Muscle of leg (tissue), 11 donors: ENCODE measurements around the gene DSE. TPM values are rescaled to one million over a fixed set of nuclear protein-coding genes. Genes with fewer than 3 reads are reported as not detected.

Experiments
- DNase-seq: peaks from one replicate; pipeline ENCODE4 v3.0.0; 2013
- H3K27ac ChIP-seq: one replicate; pipeline ENCODE4 v1.5.1; 2013; ENCODE audit warnings: mild to moderate bottlenecking, low read length, control low read depth
- H3K27me3 ChIP-seq: one replicate; pipeline ENCODE4 v1.6.1; 2013; ENCODE audit warnings: low read length; ENCODE audit not compliant: control insufficient read depth, insufficient read depth
- H3K36me3 ChIP-seq: one replicate; pipeline ENCODE4 v1.6.1; 2013; ENCODE audit warnings: low read length; ENCODE audit not compliant: control insufficient read depth, insufficient read depth
- H3K4me1 ChIP-seq: one replicate; pipeline ENCODE4 v1.6.1; 2013; ENCODE audit warnings: low read length; ENCODE audit not compliant: control insufficient read depth, insufficient read depth
- H3K4me3 ChIP-seq: one replicate; pipeline ENCODE4 v1.5.1; 2013; ENCODE audit warnings: low read length, control low read depth
- H3K9me3 ChIP-seq: replicated peaks from 2 replicates; pipeline ENCODE4 v1.6.1; 2013; ENCODE audit warnings: low read depth, low read length; ENCODE audit not compliant: control insufficient read depth
- WGBS: methylation state at CpG from one replicate; pipeline ENCODE4 v1.1.5; 2013; ENCODE audit warnings: missing lambda C conversion rate; ENCODE audit not compliant: insufficient coverage; 5-methylcytosine and 5-hydroxymethylcytosine counted together
- polyA plus RNA-seq, 8 donors: library from polyadenylated mRNA; unstranded; fragments of 120-200 nt; gene quantifications; one replicate each; pipeline versions ENCODE4 v1.2.1 to v1.2.3, GENCODE V29; 2013; ENCODE audit warnings: inconsistent platforms in 1 of 8, low replicate concordance in 1 of 8; ENCODE audit not compliant: insufficient read length in 8 of 8, insufficient read depth in 1 of 8
- total RNA-seq: library from RNA; stranded (reverse); fragments of 120-200 nt; gene quantifications from one replicate; pipeline ENCODE4 v1.2.4, GENCODE V29; 2013

The DSE gene
- total and polyA plus RNA-seq, 9 donors, result 23.7 to 42.3 (median 29.8) TPM

DNA sequence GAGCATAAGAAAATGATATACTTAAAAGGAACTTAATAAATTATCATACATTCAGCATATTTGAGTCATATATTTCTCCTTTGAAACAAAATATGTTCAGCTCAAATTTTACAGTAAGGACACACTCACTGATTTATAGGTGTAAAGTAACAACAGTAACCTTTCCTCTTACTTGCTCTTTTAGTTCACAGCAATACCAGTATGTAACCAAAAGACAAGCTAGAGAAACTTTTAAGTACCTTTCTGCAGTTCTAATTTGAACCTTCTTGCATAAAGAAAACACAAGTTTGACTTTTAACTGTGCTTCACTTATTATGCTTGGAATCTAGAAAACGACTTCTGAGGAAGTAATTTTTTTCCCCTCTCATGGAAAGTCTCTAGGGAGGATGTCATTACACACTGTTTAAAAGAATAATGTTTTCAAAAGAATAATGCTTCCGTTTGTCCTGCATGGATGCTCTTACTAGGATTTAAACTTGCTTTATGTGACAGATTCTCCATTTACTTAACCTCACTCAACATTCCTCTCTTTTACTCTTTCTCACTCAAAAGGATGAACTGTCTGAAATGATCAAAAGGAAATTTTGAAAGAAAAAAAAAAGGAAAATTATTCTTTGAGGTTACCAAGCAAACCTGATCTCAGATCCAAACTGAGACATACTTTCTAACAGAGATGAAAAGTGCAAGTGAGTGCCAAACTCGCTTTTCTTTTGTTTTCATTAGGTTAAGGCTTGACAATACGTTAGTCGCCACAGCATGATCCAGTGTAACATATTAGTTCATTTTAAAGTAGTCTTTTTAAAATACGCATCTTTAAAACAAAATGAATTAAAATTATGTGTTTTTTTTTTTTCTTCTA is 68.1 kb downstream of the DSE start:
- peak; percentile 54 for DNase-seq
- Histone ChIP-seq H3K27me3 (no peaks in the 10 kb centered on the region), H3K4me3 (no peak overlapping the region), H3K36me3 (peaks cover 13% of the 10 kb centered on the region), H3K4me1 (no peaks in the 10 kb centered on the region), H3K9me3 (no peaks in the 10 kb centered on the region), H3K27ac (no peak overlapping the region)
- WGBS, result no CpG with 5 or more reads among the region's 6 CpGs

DNA sequence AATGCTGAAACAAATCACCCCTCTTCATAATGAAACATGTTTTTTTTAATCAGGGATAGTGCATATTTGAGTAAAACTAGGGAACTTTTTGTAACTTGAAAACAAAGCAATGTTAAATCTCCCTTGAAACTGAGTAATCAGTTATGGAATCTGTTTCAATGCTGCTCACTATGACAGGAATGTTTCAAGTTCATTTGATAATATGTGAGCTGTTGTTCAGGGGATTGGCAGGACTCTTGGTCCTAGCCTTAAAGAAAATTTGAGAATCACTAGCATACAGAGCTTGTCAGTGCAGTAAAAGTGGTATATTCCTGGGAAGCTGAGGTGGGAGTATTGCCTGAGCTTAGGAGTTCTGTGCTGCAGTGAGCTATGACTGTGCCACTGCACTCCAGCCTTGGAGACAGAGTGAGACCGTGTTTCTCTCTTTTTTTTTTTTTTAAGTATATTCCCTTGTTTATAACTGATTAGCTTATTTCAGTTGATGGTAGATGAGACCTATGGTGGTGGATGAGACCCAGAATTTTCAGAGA is 68.8 kb downstream of the DSE start:
- no peaks in the 10 kb centered on the region for H3K9me3 ChIP-seq
- H3K4me1 ChIP-seq, result no peaks in the 10 kb centered on the region
- WGBS, result no CpG with 5 or more reads among the region's 1 CpG
- peak; percentile 25 for DNase-seq
- H3K27me3 ChIP-seq, result no peaks in the 10 kb centered on the region
- no peak overlapping the region for H3K4me3 ChIP-seq
- peaks cover 13% of the 10 kb centered on the region for H3K36me3 ChIP-seq
- no peak overlapping the region for H3K27ac ChIP-seq

DNA sequence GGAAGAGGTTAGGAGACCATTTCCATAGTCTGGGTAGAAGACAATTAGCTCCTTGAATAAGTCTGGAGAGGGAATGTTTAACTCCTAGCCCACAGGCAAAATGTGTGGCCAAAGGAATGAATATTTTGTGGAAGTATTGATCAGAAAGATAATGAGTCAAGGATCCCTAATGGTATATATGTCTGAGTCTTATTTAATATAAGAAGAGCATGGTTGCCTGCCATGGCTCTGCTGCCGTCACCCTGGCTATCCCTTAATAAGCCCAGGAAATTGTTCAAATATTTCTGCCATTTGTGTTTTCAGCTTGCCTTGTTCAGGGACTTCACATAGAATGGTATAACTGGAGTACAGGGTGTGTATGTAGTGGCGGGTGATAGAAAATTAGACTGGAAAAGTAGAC is 72.4 kb downstream of the DSE start:
- WGBS, result no CpG with 5 or more reads among the region's 2 CpGs
- Histone ChIP-seq H3K36me3 (no peaks in the 10 kb centered on the region), H3K27me3 (no peaks in the 10 kb centered on the region), H3K4me1 (no peaks in the 10 kb centered on the region), H3K4me3 (no peak overlapping the region), H3K9me3 (no peaks in the 10 kb centered on the region), H3K27ac (no peak overlapping the region)
- no peak for DNase-seq

DNA sequence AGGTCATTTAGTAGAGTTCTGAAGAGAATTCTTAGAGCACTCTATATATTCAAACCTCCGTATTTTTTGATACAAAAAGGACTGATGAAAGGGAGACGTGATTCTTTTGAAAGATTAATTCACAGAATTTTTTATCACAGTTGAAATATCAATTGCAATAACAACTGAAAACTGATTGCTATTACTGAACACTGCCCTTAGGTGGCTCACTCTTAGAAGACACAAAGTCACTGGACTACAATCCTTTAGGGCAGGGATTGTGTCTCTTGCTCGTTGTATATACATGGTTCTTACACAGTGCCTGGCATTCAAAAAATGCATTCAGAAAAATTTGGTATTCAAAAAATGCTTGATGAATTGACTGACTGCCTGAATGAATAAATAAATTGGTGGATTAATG is 73.3 kb downstream of the DSE start:
- Histone ChIP-seq H3K4me1 (no peaks in the 10 kb centered on the region), H3K9me3 (no peaks in the 10 kb centered on the region), H3K4me3 (no peak overlapping the region), H3K27me3 (no peaks in the 10 kb centered on the region), H3K27ac (no peak overlapping the region), H3K36me3 (no peaks in the 10 kb centered on the region)
- peak; percentile 25 for DNase-seq
- WGBS, result 0% methylated on average over 1 of the region's 3 CpGs

DNA sequence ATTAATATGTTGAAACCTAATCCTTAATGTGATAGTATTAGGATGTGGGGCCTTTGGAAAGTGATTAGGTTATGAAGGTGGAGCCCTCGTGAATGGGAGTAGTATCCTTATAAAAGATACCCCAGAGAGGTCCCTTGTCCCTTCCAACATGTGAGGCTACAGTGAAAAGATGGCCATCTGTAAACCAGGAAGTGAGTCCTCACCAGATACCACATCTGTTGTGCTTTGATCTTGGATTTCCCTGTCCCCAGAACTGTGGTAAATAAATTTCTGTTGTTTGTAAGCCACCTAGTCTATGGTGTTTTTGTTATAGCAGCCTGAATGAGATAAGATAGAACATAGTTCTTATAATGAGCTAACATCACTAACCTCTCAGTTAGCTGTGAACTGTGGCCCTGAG is 73.8 kb downstream of the DSE start:
- DNase-seq, result no peak
- Histone ChIP-seq H3K36me3 (no peaks in the 10 kb centered on the region), H3K4me3 (no peak overlapping the region), H3K27ac (no peak overlapping the region), H3K9me3 (no peaks in the 10 kb centered on the region), H3K27me3 (no peaks in the 10 kb centered on the region), H3K4me1 (no peaks in the 10 kb centered on the region)
- WGBS, result no CpG with 5 or more reads among the region's 1 CpG

DNA sequence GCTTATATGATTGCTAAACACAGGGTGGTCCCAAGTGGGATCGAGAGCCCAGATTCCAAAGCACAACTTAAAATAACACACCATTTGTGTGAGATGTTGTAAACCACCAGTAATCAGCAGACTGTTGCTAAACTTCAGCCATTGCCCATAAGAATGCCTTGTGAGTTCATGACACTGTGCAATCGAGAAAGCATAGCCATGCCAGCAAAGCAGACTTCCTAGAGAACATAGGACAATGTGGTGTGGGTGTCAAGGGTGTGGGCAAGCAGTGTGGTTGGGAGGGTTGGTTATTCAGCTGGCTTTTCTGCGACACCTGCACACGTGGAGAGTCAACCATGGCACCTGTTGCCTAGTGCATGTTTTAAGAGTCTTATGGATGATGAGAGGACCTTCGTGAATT is 74.4 kb downstream of the DSE start:
- Histone ChIP-seq H3K9me3 (no peaks in the 10 kb centered on the region), H3K4me3 (no peak overlapping the region), H3K27ac (no peak overlapping the region), H3K36me3 (no peaks in the 10 kb centered on the region), H3K27me3 (no peaks in the 10 kb centered on the region), H3K4me1 (no peaks in the 10 kb centered on the region)
- WGBS, result 40% methylated on average over 2 of the region's 5 CpGs
- DNase-seq, result no peak

DNA sequence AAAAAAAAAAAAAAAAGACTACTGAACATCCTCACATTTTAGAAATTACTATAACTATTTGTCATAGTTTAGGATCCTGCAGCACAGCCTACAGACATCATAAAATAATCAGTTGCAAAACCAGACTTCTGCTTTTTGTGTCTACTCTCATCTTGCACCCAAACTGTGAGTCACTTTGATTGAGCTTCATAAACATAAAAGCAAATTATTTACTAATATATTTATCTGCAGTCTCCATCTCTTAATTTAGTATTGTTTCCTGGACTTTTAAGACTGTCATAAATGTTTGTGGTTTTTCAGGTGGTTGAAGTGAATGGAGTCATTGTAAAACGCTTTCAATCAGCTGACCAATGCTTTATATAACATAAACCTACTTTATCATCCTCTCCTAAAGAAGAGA is 75.7 kb downstream of the DSE start:
- Histone ChIP-seq H3K27ac (no peak overlapping the region), H3K9me3 (no peaks in the 10 kb centered on the region), H3K4me1 (no peaks in the 10 kb centered on the region), H3K4me3 (no peak overlapping the region), H3K27me3 (no peaks in the 10 kb centered on the region), H3K36me3 (no peaks in the 10 kb centered on the region)
- no CpG with 5 or more reads among the region's 1 CpG for WGBS
- DNase-seq, result no peak

DNA sequence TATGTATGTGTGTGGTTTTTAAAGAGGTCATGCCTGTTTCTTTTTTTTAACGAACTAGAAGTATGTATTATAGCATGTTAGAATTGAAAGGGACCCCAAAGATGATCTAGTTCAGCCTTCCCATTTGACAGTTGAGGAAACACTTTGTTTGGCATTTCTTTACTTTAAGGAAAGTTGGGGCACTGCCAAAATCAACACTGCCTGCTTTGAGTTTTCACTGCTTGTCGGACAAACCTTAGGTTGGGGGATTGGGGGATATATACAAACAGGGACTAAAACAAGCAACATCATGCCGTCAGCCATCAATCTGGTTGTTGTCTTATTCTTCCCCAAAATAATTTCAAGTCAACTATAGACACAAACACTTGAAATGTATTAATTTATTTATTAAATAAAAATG is 76.3 kb downstream of the DSE start:
- no peaks in the 10 kb centered on the region for H3K36me3 ChIP-seq
- H3K9me3 ChIP-seq, result no peaks in the 10 kb centered on the region
- no peak overlapping the region for H3K27ac ChIP-seq
- WGBS, result 100% methylated on average over 1 of the region's 3 CpGs
- no peaks in the 10 kb centered on the region for H3K4me1 ChIP-seq
- DNase-seq, result no peak
- no peaks in the 10 kb centered on the region for H3K27me3 ChIP-seq
- H3K4me3 ChIP-seq, result no peak overlapping the region

DNA sequence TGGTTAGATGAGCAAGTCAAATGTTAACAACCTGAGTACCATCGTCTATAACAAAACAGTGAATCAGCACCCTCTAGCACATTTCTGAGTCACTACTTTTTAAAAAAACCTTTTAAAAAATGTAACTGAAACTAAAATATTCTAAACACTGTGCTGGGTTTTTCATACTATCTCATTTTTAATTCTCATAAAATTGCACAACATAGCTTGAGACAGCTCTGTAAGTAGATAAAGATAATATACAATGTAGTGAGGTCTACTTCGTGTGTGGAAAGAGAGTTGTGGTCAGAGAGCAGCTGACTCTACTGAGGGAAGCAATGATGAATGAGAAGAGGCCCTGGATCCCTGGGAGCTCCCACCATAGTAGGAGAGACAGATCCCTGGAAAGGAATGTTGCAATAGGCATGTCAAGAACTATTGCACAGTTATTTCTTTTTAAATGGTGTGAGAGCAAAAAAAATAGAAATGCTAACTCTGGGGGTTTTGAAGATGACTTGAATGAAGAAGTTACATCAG is 76.8 kb downstream of the DSE start:
- no peaks in the 10 kb centered on the region for H3K36me3 ChIP-seq
- H3K4me1 ChIP-seq, result no peaks in the 10 kb centered on the region
- no peaks in the 10 kb centered on the region for H3K27me3 ChIP-seq
- no peak overlapping the region for H3K4me3 ChIP-seq
- peak; percentile 49 for DNase-seq
- H3K27ac ChIP-seq, result no peak overlapping the region
- WGBS, result 20% methylated on average over 1 of the region's 2 CpGs
- no peaks in the 10 kb centered on the region for H3K9me3 ChIP-seq

DNA sequence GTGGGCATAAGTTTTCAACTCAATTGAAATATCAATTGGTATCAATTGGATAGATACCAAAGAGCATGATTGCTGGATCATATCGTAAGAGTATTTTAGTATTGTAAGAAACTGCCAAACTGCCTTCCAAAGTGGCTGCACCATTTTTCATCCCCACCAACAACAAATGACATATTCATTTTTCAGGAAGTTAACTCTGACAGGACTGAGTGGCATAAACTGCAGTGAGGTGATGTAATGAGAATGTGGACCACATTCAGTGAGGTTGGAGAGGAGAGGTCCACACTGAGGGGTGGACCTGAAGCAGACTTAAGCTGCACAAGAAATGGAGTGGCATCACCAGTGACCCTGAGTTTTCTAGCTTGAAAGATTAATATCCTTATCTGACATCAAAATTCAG is 78.8 kb downstream of the DSE start:
- H3K27ac ChIP-seq, result no peak overlapping the region
- H3K27me3 ChIP-seq, result no peaks in the 10 kb centered on the region
- no peak for DNase-seq
- WGBS, result no CpG with 5 or more reads among the region's 1 CpG
- no peaks in the 10 kb centered on the region for H3K4me1 ChIP-seq
- no peak overlapping the region for H3K4me3 ChIP-seq
- H3K9me3 ChIP-seq, result no peaks in the 10 kb centered on the region
- no peaks in the 10 kb centered on the region for H3K36me3 ChIP-seq
